GM21360 (cell line): ENCODE results near the gene HOXC10.
A peak's percentile ranks its signal among the peaks of the same experiment; 100 is the strongest.

Experiments
- ATAC-seq: cut with Tn5 transposase; IDR thresholded peaks from one replicate; pipeline ENCODE4 v1.9.1; 2021; ENCODE audit warnings: mild to moderate bottlenecking, moderate library complexity; ENCODE audit not compliant: unreplicated experiment

The HOXC10 gene

GRCh38 chr12:54011665-54012532 is 27.0 kb downstream of the HOXC10 start:
- no peak for ATAC-seq

- no peak for ATAC-seq
Measured at GRCh38 chr12:54012631-54013409, 27.9 kb downstream of the HOXC10 start.

DNA sequence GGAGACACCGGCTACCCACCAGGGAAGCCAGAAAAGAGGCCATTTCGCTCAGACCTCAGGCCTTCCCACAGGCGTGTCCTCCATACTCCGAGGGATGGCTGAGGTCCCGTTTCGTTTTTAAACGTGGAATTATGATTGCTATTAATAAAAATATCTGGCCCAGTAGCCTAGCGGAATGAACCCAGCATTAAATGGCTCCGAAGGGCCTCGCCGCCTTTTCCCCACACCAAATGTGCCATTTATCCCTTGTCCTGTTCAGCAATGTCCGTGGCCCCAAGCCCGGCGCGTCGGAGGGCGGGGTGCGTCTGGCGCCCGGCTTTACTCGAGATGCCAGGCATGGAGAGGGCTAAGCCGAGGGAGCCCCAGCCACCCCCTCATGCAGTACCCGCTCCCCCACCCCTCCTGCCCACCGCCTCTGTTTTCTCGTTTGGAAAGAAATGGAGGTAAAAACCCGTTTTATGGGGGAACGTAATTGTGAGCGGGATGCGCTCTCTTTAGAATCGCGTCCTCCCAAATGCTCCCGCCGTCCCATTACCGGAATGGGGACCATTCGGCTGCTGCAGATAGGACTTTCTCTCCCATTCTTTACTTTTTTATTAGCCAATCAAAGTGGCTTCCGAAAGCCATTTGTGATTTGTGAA is 29.6 kb downstream of the HOXC10 start:
- no peak for ATAC-seq

DNA sequence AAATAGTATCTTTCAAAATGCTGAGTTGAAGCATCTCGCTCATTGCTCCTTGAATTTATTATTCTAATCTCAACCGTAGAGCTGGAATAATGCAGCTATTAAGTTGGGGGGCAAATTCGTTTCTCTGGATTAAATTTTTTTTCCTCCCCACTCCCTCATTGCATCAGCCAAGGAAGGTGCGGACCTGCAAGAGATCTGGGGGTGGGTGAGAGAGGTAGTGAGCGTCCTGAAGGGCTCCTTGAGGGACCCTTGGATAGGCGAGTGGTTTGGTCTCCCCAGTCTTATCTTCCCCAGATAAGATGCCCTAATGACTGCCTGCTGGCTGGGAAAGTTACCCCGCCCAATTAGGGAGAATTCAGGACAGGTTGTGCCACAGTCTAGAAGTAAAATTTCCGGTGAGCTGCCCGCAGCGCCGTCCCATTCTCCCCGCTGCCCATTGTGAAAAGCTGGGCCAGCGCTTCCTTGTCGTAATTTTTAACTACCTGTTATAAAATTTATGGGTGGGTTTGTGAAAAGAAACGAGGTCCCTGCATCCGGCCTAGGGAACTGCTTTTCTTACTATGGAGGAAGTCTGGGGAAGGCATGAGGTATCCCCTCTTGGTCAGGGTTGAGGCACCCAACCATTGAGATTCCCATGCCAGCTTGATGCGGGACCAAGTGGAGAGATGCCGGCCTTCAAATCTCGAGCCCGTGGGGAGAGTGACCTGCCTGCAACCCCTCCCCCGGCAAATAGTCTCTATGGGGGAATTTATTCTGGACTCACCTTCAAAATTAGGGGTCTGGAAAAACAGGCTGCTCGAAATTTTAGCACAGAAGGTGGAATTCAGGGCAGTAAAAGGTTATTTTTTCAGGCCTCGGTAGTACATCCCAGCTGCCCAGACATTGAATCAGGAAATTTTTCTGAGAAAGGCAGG is 30.3 kb downstream of the HOXC10 start:
- no peak for ATAC-seq

- ATAC-seq = no peak
Measured at GRCh38 chr12:54016051-54016450, 31.1 kb downstream of the HOXC10 start.

DNA sequence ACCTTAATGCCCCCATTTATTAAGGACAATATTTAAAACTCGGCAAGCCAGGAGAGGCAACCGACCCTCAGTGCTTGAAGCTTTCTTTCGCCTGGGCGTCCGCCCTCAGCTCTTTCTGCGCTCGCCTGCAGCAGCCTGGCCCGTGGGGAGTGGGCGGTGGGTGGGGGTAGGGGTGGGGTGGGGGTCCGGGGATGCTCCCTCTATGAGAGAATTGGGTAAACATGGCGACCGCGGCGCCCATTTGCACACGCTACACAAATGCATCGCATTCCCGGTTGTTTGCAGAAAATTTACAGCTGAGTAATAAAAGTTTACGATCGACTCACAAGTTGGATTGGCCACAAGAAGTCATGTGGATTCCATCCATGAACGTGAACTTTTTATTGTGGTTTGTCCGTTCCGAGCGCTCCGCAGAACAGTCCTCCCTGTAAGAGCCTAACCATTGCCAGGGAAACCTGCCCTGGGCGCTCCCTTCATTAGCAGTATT is 31.6 kb downstream of the HOXC10 start:
- ATAC-seq = no peak

- peak; percentile 19 for ATAC-seq
Measured at GRCh38 chr12:54017027-54017788, 32.3 kb downstream of the HOXC10 start.

GRCh38 chr12:54017878-54018467 is 33.0 kb downstream of the HOXC10 start:
- ATAC-seq = peak; percentile 65

DNA sequence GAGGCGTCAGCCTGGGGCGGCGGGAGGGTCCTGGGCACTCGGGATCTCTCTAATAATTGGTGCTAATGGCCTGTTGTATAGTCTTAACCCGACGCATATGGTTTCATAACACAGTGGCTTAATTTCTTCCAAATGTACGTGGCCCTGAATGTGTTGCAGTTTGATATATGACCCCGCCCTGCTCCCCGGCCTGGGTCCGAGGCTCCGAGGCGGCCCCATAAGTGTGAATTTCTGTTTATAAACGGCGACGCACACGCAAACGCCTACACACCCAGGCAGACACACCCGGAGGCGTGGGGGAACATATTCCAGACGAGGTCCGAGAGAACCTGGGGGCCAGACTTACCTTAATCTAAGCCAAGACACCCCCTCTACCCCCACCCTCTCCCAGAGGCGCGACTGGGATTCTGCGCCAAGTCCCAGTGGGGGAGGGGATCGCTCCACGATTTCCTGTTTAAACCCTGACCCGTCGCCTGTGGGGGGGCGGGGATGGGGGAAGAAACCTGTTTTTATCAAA is 33.6 kb downstream of the HOXC10 start:
- ATAC-seq = no peak

DNA sequence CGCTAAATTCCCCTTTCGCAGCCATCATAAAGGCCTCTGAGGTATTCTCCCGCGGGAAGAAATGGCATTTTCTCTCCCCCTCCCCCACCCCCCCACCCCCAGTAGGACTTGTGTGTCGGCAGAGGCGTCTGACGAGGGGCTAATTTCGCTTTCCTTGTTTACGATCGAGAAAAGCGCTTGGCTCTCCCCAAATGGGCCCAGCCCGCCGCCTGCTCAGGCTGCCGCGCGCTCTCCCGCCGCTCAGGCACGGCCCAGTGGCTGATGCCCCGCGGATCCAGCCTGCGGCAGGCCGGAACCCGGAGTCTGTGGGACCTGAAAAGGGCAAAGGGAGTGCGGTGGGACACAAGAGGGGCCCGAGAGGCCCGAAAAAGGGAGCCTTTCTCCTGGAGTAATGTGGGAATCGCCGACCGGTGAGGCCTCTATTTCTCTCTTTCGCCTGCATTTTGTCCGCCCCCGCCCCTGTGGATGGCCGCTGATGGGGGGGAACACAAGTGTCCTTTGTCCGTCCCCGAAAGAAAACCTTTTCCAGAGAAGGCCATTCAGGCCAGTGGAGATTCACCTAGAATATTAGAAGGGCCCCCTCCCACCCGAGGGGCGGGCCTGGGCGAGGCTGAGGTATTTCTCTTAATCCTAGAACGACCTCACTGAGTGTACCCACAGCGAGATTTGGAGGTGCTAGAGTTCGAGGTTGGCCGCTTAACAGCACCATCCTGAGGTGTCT is 34.3 kb downstream of the HOXC10 start:
- ATAC-seq = no peak

- no peak for ATAC-seq
Measured at GRCh38 chr12:54019924-54020590, 35.1 kb downstream of the HOXC10 start.

- ATAC-seq = no peak
Measured at GRCh38 chr12:54020591-54021405, 35.9 kb downstream of the HOXC10 start.

GRCh38 chr12:54021432-54022013 is 36.6 kb downstream of the HOXC10 start:
- no peak for ATAC-seq

DNA sequence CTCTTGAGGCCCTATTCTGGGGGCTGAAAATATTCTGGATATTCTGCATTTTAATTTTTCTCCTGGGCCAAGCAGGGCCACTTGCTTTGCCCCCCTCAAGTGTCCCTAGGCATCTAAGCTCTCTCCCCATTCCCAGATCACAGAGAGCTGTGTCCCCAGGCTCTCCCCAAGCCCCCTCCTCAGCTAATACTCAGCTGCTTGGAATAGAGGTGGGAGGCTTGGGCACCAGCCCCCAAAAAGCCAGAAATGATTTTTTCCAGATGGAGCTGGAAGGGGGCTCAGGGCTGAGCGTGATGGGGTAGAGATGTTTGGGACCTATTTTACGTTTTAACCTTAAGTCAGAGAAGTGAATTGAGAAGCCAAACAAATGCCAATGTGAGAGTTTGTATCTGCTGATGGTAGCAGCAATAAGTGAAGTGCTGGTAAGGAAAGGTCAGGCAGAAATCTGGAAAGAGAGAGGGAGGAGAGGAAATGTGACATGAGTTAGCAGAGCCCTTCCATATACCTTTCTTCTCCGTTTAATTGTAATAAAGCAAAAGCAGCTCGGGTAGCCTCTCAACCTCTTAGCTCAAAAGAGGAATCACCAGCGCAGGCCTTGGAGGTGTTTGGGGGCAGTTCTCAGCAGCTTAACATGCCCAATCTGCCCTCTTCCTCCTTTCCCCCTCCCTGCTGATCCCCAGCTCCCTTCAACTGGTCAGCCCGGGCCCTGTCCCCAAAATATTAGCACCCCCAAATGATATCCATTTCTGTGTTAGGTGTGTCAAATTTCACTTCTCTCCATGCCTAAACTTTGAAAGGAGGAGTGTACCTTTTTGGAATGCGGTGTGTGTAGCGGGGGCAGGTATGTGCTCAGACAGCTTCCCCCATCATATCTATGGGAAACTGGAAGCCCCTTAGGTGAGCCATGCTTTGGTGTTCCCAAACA is 38.3 kb downstream of the HOXC10 start:
- ATAC-seq = no peak

DNA sequence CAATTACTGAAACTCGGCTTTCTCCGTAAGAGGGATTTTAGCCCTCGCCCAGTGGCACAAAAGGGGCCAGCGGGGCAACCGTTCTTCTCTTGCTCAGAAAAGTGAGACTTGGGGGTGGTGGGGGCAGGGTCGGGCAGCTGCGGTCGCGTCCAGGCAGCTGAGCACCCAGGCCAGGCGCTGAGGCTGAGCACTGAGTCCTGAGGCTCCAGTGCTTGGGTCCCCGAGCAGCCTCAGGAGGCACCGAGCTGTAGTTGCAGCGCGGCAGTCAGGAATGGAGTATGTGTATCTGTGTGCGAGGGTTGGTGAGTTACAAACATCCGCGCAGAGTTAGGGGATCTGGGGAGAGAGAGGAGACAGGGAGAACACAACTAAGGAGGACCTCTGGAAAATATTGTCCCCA is 39.2 kb downstream of the HOXC10 start:
- no peak for ATAC-seq
